GM19452 (cell line): ENCODE measurements around the gene HMGXB3.

Experiments
- ATAC-seq: cut with Tn5 transposase; IDR thresholded peaks from one replicate; pipeline ENCODE4 v1.9.1; 2021; ENCODE audit not compliant: unreplicated experiment

HMGXB3 gene, protein sequence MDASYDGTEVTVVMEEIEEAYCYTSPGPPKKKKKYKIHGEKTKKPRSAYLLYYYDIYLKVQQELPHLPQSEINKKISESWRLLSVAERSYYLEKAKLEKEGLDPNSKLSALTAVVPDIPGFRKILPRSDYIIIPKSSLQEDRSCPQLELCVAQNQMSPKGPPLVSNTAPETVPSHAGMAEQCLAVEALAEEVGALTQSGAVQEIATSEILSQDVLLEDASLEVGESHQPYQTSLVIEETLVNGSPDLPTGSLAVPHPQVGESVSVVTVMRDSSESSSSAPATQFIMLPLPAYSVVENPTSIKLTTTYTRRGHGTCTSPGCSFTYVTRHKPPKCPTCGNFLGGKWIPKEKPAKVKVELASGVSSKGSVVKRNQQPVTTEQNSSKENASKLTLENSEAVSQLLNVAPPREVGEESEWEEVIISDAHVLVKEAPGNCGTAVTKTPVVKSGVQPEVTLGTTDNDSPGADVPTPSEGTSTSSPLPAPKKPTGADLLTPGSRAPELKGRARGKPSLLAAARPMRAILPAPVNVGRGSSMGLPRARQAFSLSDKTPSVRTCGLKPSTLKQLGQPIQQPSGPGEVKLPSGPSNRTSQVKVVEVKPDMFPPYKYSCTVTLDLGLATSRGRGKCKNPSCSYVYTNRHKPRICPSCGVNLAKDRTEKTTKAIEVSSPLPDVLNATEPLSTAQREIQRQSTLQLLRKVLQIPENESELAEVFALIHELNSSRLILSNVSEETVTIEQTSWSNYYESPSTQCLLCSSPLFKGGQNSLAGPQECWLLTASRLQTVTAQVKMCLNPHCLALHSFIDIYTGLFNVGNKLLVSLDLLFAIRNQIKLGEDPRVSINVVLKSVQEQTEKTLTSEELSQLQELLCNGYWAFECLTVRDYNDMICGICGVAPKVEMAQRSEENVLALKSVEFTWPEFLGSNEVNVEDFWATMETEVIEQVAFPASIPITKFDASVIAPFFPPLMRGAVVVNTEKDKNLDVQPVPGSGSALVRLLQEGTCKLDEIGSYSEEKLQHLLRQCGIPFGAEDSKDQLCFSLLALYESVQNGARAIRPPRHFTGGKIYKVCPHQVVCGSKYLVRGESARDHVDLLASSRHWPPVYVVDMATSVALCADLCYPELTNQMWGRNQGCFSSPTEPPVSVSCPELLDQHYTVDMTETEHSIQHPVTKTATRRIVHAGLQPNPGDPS (N-terminal part only)

GRCh38 chr5:150000256-150000989 is at the start of gene HMGXB3, which contains the start of gene TIGD6:
Gene HMGXB3 (plus strand): TSS chr5:150000739. CDS start chr5:150004853, 4,114 bp downstream.
Gene TIGD6 (minus strand): TSS chr5:150000654. CDS start chr5:149996348, 4,306 bp downstream.
- ATAC-seq = peak; percentile 85

DNA sequence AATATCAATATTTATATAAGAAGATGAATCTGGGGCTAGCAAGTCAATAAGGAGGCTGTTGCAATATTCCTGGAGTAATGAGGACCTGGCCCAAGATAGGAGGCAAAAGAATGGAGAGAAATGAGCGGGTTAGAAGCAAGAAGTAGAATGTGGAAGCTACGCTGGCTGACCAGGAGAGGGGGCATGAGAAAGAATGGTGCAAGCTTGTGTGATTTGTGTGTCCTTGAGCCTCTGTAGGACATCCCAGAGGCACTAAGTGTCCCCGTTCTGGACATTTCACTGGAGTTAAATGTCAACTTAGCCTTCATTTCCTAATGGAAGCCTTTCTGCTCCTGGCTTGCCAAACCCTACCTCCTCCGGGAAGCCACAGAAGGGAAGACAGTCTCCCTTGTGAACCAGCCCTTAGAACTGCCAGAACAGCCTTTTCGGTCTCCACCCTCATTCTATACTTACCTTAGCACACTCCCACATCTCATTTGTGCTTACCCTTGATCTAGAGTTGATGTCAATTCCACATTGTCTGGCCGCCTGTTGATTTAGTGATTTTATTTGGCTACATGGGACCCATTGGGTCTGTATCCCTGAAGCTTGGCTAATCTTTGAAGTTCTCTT is 49.3 kb upstream of the HMGXB3 start:
- no peak for ATAC-seq

DNA sequence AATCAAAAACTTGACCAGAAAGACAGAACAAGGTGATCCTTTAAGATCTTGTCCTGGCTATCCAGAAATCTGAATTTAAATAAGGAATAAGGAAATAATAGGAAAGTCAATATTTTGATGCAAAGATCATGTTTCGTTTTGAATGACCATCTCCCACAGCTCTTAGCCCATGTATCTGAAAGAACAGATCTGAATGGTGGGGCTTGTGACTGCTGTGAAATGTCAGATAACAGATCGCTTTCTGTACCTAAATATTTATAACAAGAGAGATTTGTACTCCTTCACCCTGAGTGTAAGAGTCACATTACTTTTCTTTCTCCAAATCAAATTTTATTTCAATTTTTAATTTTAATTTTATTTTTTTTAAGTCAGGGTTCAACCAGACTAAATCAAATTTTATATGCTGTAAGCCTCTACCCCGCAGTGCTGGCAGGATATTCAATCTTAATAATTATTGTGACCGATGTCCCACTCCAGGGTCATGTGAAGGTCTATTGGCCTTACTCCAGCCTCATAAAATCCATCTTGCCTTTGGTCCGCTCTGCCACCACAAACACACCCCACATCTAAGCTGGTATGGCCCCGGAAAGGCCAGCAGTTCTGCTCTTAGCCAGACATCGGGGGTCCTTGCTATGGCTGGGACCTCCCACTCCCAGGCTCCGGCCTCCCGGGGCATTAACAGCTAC is 47.0 kb upstream of the HMGXB3 start:
- ATAC-seq = no peak

GRCh38 chr5:149954798-149955197 is 45.7 kb upstream of the HMGXB3 start:
- no peak for ATAC-seq

DNA sequence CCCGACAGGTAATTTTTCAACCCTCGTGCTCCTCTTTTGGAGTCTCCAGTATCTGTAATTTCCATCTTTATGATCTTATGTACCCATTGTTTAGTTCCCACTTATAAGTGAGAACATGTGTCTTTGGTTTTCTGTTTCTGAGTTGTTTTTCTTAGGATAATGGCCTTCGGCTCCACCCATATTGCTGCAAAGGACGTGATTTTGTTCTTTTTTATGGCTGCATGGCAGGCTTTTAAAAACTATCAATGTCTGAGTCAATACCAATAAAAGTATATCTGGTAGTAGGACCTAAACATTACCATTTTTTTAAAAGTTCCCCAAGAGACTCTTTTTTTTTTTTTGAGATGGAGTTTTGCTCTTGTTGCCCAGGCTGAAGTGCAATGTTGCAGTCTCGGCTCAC is 43.9 kb upstream of the HMGXB3 start:
- ATAC-seq = no peak

DNA sequence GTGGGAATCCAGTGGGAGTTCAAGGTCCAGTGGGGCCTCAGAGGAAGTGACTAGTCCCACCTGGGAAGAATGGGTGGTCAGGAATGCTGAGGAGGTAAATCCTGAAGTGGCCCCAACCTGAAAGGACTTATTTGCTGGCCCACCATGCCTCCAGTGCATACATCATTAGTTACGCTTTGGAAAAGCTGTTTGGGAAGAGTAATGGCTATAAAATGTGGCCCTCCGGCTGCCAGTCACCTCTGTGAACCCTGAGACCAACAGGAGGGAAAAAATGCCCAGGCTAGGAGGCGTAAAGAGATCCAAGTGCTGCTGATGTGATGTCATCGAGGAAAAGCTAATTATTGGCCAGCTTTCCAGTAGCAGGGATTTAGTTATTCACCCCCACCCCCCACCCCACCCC is 42.7 kb upstream of the HMGXB3 start:
- ATAC-seq = no peak

DNA sequence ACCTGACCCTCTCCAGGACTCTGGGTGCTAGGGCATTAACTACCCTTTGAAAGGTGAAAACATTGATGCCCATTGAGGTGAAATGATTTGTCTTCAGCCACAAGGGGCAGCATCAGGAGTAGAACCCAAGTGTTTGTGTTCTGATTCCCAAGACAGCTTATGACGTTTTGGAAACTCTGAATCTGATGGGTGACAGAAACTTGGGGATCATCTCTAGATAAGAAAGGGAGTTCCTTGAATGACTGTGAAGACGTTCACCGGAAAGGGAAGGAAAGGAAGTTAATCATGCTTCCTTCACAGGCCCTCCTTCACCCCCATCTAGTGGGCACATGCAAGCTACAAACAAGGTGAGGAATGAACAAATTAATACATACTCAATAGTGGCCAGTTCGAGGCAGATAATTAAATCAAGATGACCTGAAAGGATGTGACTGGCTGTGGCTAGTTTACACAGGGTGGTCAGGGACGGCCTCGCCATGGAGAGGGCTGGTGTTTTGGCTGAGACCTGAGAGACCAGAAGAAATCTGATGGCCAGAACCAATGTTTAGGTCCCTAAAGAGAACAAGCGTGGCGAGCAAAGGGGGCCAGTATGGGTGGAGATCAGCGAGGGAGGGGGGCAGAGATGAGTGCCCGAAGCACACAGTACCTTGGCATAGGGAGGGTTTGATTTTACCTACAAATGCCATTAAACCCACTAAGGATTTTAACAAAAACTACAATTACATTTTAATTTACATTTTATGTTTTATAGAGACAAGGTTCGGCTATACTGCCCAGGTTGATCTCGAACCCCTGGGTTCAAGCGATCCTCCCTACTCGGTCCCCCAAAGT is 40.9 kb upstream of the HMGXB3 start:
- ATAC-seq = no peak

DNA sequence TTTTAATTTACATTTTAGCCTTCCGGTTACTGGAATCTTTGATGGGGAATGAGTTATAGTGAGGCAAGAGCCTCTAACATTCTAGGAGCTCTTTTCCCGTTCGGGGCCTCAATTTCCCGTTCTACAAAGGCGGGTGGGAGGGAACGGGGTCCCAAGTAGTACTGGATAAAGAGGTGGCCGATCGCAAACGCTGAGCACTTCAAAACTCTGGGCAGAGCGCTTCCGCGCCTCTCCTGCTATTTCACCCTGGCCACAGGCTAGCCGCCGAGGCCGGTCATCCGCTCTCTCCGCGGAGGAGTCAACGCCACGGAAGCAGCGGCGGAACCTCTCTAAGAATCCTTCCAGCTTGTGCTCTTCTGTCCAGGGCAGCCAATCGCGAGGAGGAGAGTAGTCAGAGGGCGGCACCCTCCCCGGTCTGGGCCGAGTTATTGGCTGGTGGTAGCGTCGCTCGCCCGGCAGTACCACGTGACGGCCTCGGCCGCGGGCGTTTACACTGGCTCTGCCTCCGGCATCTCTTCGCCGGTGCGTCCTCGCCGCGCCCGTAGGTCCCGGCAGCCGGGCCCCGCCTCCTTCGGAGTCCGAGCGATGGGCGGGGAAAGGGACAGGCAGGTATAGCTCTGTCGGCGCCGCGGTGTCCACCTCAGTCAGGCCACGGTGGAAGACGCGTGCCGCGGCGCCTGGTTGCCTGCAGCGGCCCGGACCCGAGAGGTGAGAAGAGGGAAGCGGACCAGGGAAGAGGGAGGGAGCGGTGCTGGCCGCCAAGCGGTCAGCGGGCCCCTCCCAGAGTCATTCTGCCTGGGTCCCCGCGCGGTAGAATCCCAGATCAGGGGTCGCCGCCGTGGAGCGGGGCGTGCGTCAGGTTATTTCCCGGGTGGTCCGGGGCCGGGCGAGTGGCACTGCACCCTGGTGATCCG is 40.0 kb upstream of the HMGXB3 start, which contains the start of gene SLC26A2:
TSS of gene SLC26A2 (plus strand) at position 487 of the 914 bp plus-strand sequence. CDS start 16,895 bp downstream, outside the sequence.
- ATAC-seq = peak; percentile 99

GRCh38 chr5:149961186-149961685 is 39.3 kb upstream of the HMGXB3 start:
- ATAC-seq = no peak

DNA sequence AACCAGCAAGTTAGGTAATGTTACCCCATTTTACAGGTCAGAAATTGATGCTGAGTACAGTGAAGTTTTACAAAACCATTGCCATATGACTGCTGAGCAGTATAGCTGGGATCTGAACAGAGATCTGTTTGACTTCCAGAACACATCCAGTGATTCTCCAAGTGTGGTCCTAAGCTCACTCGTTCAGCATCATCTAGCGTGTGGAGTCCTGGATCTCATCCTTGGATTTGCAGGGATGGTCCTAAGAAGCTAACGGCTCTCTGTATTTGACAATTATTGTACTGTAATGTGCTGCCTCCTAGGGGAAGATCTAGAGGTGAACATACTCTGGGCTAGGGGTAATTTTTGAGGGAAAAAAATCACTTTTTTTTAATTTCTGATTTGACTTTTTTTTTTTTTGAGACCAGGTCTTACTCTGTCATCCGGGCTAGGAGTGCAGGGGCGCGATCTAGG is 38.6 kb upstream of the HMGXB3 start:
- ATAC-seq = no peak

GRCh38 chr5:149962601-149963300 is 37.8 kb upstream of the HMGXB3 start:
- ATAC-seq = no peak

- ATAC-seq = no peak
These were observed 36.8 kb upstream of the HMGXB3 start for GRCh38 chr5:149963729-149964128.

DNA sequence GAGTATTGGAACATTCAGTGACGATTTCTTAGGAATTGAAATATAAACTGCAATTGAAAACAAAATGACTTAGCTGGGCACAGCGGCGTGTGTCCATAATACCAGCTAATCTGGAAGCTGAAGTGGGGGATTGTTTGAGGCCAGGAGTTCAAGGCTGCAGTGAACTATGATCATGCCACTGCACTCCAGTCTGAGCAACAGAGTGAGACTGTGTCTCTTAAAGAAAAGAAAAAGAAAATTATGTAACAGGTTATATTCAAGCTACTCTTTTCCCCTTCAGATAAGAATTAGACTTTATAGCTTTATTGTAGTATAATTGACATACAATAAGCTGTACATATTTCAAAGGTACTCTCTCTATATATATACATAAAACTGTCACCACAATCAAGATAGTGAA is 33.6 kb upstream of the HMGXB3 start:
- no peak for ATAC-seq

DNA sequence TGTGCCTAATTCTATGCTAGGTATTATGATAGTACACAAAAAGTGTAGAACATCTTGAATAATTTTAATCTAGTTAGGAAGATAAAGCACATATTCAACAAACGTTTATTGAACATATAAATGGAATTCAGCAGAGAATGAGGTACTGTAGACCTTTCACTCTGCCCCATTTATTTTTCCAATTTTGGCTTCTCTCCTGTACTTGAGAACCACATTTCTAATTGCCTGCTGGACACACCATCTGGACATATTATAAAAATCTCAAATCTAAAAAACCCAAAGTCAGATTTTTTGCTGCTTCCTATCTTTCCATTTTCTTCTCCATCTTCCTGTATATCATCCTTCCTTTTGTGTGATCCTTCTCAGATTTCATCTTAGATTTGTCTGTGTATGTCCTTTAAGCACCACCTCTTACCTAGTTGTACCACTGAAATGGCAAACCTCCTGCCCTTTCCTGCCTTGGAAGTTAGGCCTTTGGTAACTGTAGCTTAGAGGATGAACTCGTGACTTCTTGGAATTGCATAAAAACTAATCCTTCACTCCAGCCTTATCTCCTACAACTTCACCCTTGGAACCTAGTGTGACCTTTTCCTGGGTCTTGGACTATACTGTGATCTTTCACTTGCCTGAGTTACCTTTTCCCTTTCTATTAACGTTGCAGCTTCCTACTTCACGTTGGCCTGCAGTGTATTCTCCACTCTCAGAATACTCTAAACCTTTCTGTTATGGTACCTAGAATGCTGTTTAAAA is 31.2 kb upstream of the HMGXB3 start:
- ATAC-seq = no peak

DNA sequence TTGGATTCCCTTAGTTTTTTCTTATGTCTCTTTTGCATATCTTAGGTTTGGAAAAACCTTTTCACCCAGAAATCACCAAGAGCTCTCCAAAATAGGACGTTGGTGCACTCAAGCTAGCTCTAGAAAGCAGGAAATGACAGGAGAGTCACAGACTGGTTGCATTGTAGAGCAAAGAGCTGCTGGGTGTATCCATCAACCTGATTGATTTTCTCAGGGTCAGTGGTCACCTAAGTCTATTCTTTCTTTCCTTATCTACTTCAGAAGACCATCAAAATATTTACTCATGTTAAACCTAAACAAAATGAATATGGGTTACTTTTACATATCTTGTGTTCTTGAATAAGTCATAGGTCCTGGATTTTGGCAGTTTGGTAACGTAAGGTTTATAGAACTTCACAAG is 25.1 kb upstream of the HMGXB3 start:
- no peak for ATAC-seq

DNA sequence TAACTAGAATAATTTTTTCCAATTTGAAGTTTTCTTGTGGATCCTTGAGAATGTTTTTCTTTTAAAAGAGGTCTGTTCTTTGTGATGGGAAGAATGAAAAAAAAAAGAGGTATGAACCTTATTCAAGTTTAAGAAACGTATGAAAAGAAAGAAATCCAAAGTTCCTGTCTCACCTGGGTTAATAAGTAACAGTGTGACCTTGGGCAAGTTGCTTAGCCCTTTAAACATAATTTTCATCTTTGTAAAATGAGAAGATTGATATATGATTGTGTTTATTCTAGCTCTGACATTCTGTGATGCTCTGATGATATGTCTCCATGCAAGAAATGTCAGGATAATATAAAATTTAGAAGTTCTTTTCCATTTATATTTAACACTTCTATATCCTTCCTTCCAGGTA is 20.6 kb upstream of the HMGXB3 start:
- ATAC-seq = no peak
